ENCODE results near the gene KIRREL3. TPM values are rescaled to one million over a fixed set of nuclear protein-coding genes. Genes with fewer than 3 reads are reported as not detected.

The KIRREL3 gene
- total and polyA plus RNA-seq, 4 donors = 0.90 TPM; not detected in 3

GRCh38 chr11:126602349-126602940 lies 398.1 kb downstream of the KIRREL3 start:
- no peaks in the 10 kb centered on the region for H3K27me3 ChIP-seq (ENCODE audit: control insufficient read depth in 1 of 2, insufficient read depth in 2 of 2, low read length in 1 of 2)
- no peaks in the 10 kb centered on the region for H3K36me3 ChIP-seq (ENCODE audit: control insufficient read depth in 1 of 2, insufficient read depth in 2 of 2, low read length in 1 of 2)
- WGBS, 2 donors = 65 to 74% methylated on average over 12 of the region's 12 CpGs
- intact Hi-C loops (cut with DNase I) = no loop called here
- DNase-seq = peak in 1 of 2 donors; percentile 67
- no peaks in the 10 kb centered on the region for H3K4me1 ChIP-seq (ENCODE audit: control insufficient read depth in 1 of 2, insufficient read depth in 2 of 2, low read length in 2 of 2)
- H3K27ac ChIP-seq (ENCODE audit: low read depth in 1 of 2, low read length in 2 of 2) = no peak overlapping the region
- no peak overlapping the region for H3K4me3 ChIP-seq (ENCODE audit: low read length in 2 of 2)
- no peak for ATAC-seq (ENCODE audit: low FRiP score)
- peaks cover 1% of the 10 kb centered on the region for H3K9me3 ChIP-seq (ENCODE audit: control insufficient read depth, low read length)

GRCh38 chr11:126601550-126602215 lies 398.9 kb downstream of the KIRREL3 start:
- no peaks in the 10 kb centered on the region for H3K4me1 ChIP-seq (ENCODE audit: control insufficient read depth in 1 of 2, insufficient read depth in 2 of 2, low read length in 2 of 2)
- no peaks in the 10 kb centered on the region for H3K27me3 ChIP-seq (ENCODE audit: control insufficient read depth in 1 of 2, insufficient read depth in 2 of 2, low read length in 1 of 2)
- H3K27ac ChIP-seq (ENCODE audit: low read depth in 1 of 2, low read length in 2 of 2) = no peak overlapping the region
- no peaks in the 10 kb centered on the region for H3K36me3 ChIP-seq (ENCODE audit: control insufficient read depth in 1 of 2, insufficient read depth in 2 of 2, low read length in 1 of 2)
- peak in 1 of 2 donors; percentile 57 for DNase-seq
- WGBS, 2 donors = 52 to 57% methylated on average over 22 of the region's 22 CpGs
- H3K4me3 ChIP-seq (ENCODE audit: low read length in 2 of 2) = no peak overlapping the region
- intact Hi-C loops (cut with DNase I) = no loop called here
- no peak for ATAC-seq (ENCODE audit: low FRiP score)
- H3K9me3 ChIP-seq (ENCODE audit: control insufficient read depth, low read length) = peaks cover 1% of the 10 kb centered on the region

GRCh38 chr11:126601136-126601535 lies 399.4 kb downstream of the KIRREL3 start:
- ATAC-seq (ENCODE audit: low FRiP score) (no peak), DNase-seq (no peak)
- H3K9me3 ChIP-seq (ENCODE audit: control insufficient read depth, low read length) = peaks cover 1% of the 10 kb centered on the region
- no peaks in the 10 kb centered on the region for H3K36me3 ChIP-seq (ENCODE audit: control insufficient read depth in 1 of 2, insufficient read depth in 2 of 2, low read length in 1 of 2)
- no peak overlapping the region for H3K27ac ChIP-seq (ENCODE audit: low read depth in 1 of 2, low read length in 2 of 2)
- 70 to 75% methylated on average over 5 of the region's 5 CpGs for WGBS, 2 donors
- no peak overlapping the region for H3K4me3 ChIP-seq (ENCODE audit: low read length in 2 of 2)
- H3K4me1 ChIP-seq (ENCODE audit: control insufficient read depth in 1 of 2, insufficient read depth in 2 of 2, low read length in 2 of 2) = no peaks in the 10 kb centered on the region
- no peaks in the 10 kb centered on the region for H3K27me3 ChIP-seq (ENCODE audit: control insufficient read depth in 1 of 2, insufficient read depth in 2 of 2, low read length in 1 of 2)
- intact Hi-C loops (cut with DNase I) = no loop called here

GRCh38 chr11:126599217-126599897 lies 401.2 kb downstream of the KIRREL3 start:
- Histone ChIP-seq H3K36me3 (ENCODE audit: control insufficient read depth in 1 of 2, insufficient read depth in 2 of 2, low read length in 1 of 2) (no peaks in the 10 kb centered on the region), H3K4me3 (ENCODE audit: low read length in 2 of 2) (no peak overlapping the region), H3K27ac (ENCODE audit: low read depth in 1 of 2, low read length in 2 of 2) (no peak overlapping the region), H3K9me3 (ENCODE audit: control insufficient read depth, low read length) (peaks cover 1% of the 10 kb centered on the region), H3K27me3 (ENCODE audit: control insufficient read depth in 1 of 2, insufficient read depth in 2 of 2, low read length in 1 of 2) (no peaks in the 10 kb centered on the region), H3K4me1 (ENCODE audit: control insufficient read depth in 1 of 2, insufficient read depth in 2 of 2, low read length in 2 of 2) (no peaks in the 10 kb centered on the region)
- intact Hi-C loops (cut with DNase I) = no loop called here
- WGBS, 2 donors = 77 to 78% methylated on average over 7 of the region's 7 CpGs
- DNase-seq (no peak), ATAC-seq (ENCODE audit: low FRiP score) (no peak)

- intact Hi-C loops (cut with DNase I) = no loop called here
- DNase-seq (no peak), ATAC-seq (ENCODE audit: low FRiP score) (no peak)
- no peaks in the 10 kb centered on the region for H3K27me3 ChIP-seq (ENCODE audit: control insufficient read depth in 1 of 2, insufficient read depth in 2 of 2, low read length in 1 of 2)
- no peaks in the 10 kb centered on the region for H3K36me3 ChIP-seq (ENCODE audit: control insufficient read depth in 1 of 2, insufficient read depth in 2 of 2, low read length in 1 of 2)
- WGBS, 2 donors = 76 to 79% methylated on average over 5 of the region's 5 CpGs
- H3K4me3 ChIP-seq (ENCODE audit: low read length in 2 of 2) = no peak overlapping the region
- no peak overlapping the region for H3K27ac ChIP-seq (ENCODE audit: low read depth in 1 of 2, low read length in 2 of 2)
- H3K4me1 ChIP-seq (ENCODE audit: control insufficient read depth in 1 of 2, insufficient read depth in 2 of 2, low read length in 2 of 2) = no peaks in the 10 kb centered on the region
- H3K9me3 ChIP-seq (ENCODE audit: control insufficient read depth, low read length) = peaks cover 1% of the 10 kb centered on the region
These were observed 402.0 kb downstream of the KIRREL3 start for GRCh38 chr11:126598344-126599216.

- intact Hi-C loops (cut with DNase I) = no loop called here
- Histone ChIP-seq H3K9me3 (ENCODE audit: control insufficient read depth, low read length) (peaks cover 1% of the 10 kb centered on the region), H3K36me3 (ENCODE audit: control insufficient read depth in 1 of 2, insufficient read depth in 2 of 2, low read length in 1 of 2) (no peaks in the 10 kb centered on the region), H3K4me3 (ENCODE audit: low read length in 2 of 2) (no peak overlapping the region), H3K4me1 (ENCODE audit: control insufficient read depth in 1 of 2, insufficient read depth in 2 of 2, low read length in 2 of 2) (no peaks in the 10 kb centered on the region), H3K27me3 (ENCODE audit: control insufficient read depth in 1 of 2, insufficient read depth in 2 of 2, low read length in 1 of 2) (no peaks in the 10 kb centered on the region), H3K27ac (ENCODE audit: low read depth in 1 of 2, low read length in 2 of 2) (no peak overlapping the region)
- DNase-seq = no peak
- 58 to 64% methylated on average over 10 of the region's 10 CpGs for WGBS, 2 donors
- no peak for ATAC-seq (ENCODE audit: low FRiP score)
These were observed 403.5 kb downstream of the KIRREL3 start for GRCh38 chr11:126597041-126597440.

- intact Hi-C loops (cut with DNase I) = no loop called here
These were observed 404.1 kb downstream of the KIRREL3 start for GRCh38 chr11:126596474-126596873.

GRCh38 chr11:126595560-126595959 lies 405.0 kb downstream of the KIRREL3 start:
- H3K36me3 ChIP-seq (ENCODE audit: control insufficient read depth in 1 of 2, insufficient read depth in 2 of 2, low read length in 1 of 2) = no peaks in the 10 kb centered on the region
- no peaks in the 10 kb centered on the region for H3K27me3 ChIP-seq (ENCODE audit: control insufficient read depth in 1 of 2, insufficient read depth in 2 of 2, low read length in 1 of 2)
- 88 to 90% methylated on average over 3 of the region's 3 CpGs for WGBS, 2 donors
- H3K4me1 ChIP-seq (ENCODE audit: control insufficient read depth in 1 of 2, insufficient read depth in 2 of 2, low read length in 2 of 2) = no peaks in the 10 kb centered on the region
- DNase-seq (peak in 1 of 2 donors; percentile 26), ATAC-seq (ENCODE audit: low FRiP score) (no peak)
- no peak overlapping the region for H3K27ac ChIP-seq (ENCODE audit: low read depth in 1 of 2, low read length in 2 of 2)
- no peak overlapping the region for H3K4me3 ChIP-seq (ENCODE audit: low read length in 2 of 2)
- peaks cover 1% of the 10 kb centered on the region for H3K9me3 ChIP-seq (ENCODE audit: control insufficient read depth, low read length)
- intact Hi-C loops (cut with DNase I) = no loop called here

More at GRCh38 chr11:126596474-126596873, 404.1 kb downstream of the KIRREL3 start:
- H3K9me3 ChIP-seq (ENCODE audit: control insufficient read depth, low read length) = peaks cover 1% of the 10 kb centered on the region
- H3K4me1 ChIP-seq (ENCODE audit: control insufficient read depth in 1 of 2, insufficient read depth in 2 of 2, low read length in 2 of 2) = no peaks in the 10 kb centered on the region
- no peak overlapping the region for H3K4me3 ChIP-seq (ENCODE audit: low read length in 2 of 2)
- no peaks in the 10 kb centered on the region for H3K36me3 ChIP-seq (ENCODE audit: control insufficient read depth in 1 of 2, insufficient read depth in 2 of 2, low read length in 1 of 2)
- H3K27me3 ChIP-seq (ENCODE audit: control insufficient read depth in 1 of 2, insufficient read depth in 2 of 2, low read length in 1 of 2) = no peaks in the 10 kb centered on the region
- 82 to 85% methylated on average over 3 of the region's 3 CpGs for WGBS, 2 donors
- DNase-seq = no peak
- H3K27ac ChIP-seq (ENCODE audit: low read depth in 1 of 2, low read length in 2 of 2) = no peak overlapping the region
- no peak for ATAC-seq (ENCODE audit: low FRiP score)
